Femur (tissue), 1 donor: Measurements from ENCODE around the gene GP5.

Experiments used
- DNase-seq: peaks from one replicate; pipeline ENCODE4 v3.0.0-alpha.2; 2017

The GP5 gene

DNA sequence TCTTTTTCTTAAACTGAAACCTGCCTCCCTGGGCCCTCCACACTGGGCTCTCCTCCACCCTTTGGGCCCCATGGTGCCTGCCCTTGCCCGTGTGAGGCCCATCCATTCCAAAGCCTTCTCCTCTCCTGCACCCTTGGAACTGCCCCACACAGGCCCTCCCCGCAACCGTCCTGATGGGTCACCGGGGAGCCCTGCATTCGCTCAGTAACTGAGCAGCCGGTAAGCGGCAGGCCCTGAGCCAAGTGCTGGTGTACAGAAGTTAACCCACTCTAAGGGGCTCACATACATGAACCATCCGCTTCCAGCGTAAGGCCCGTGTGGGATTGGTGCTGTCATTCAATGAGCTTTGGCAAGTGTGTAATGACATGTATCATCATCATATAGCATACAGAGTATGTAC, 24.1 kb downstream of the GP5 start:
- no peak for DNase-seq

DNA sequence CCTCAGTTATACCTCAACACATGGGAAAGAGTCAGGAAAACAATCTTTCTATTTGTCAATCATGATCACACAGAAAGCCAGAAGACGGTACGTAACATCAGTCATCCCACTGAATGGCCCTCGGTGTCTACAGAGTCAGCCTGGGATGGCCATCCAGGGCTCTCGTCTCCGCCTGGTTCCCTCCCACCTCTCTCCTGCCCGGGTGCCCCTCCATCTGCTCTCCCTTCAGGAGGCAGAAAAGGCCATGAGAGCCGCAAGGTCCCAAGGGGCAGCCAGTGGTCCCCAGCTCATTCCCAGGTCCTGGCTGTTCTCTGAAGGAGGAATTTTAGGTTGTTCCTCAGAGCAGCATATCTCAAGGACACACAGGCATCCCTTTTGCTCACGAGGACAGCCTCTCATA, 25.2 kb downstream of the GP5 start:
- DNase-seq = no peak

DNA sequence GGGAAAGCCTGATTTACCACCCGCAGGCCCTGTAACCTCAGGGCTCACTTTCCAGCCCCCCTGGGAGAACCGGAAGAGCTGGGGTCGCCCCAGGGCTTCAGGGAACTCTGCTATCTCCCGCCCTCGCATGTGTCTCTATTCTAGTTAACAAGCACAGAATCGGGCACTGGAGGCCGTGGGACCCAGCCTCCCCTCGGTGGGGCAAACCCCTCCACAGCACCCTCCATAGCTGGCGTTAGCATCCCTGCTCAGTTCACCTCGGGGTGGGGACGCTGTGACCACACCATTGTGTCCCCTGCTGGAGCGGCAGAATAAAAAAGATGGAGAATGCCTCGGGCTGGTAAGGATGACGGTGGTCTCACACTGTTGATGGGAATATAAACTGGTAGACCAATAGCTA, 26.0 kb downstream of the GP5 start:
- DNase-seq = no peak

DNA sequence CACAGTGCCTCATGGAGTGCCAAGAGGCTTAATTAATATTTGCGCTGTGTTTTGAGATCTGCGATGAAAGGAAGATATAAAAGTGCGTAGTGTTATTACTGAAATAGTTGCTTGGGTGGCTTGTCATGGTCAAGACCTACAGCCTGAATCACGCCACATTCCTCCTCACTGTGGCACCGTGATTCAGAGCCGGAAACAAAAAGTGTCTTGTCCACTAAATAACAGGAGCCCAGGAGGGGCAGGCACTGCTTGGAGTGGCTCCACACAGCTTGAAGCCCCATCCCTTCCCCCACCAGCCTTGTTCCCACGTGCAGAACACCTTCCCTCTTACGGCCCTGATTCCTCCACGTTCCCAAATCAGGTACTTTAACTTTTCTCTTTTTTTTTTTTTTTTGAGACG, 28.3 kb downstream of the GP5 start:
- DNase-seq = no peak

DNA sequence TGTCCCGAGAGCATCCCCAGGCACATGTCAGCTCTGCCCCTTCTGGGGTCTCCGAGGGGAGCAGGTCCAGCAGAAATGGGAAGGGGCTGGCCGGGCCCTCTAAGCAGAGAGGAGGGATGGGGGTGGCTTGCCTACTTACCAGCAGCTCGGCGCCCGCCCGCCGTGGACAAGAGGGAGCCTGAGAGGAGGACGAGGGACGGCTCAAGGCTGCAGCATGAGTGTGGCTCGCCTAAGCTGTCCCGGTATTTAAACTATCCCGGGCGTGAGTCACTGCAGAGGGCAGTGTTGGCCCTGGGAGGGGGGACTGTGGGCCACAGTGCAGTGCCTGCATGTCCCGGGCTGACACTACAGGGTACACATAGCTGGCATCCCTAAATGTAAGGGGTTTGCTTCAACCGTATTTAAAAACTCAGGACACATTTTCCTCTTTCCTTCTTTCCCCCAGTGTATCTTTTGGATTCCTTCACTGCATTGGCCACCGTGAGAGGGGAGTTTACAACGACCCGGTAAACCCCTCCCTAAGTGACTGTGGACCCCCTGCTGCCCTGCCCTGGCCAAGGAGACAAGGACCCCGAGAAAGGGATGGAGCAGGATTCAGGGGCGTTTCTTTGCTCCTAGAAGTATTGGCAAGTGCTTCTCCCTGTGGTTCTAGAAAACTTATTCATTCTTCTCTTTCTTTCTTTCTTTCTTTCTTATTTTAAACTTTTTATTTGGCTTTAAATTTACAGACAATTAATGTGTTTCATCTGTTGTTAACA, 29.4 kb downstream of the GP5 start, which contains the start of gene LRRC15:
LRRC15 (minus strand) TSS at position 222 of the 758 bp plus-strand sequence. CDS start 8,700 bp downstream, outside the sequence.
- DNase-seq = peak; percentile 60

DNA sequence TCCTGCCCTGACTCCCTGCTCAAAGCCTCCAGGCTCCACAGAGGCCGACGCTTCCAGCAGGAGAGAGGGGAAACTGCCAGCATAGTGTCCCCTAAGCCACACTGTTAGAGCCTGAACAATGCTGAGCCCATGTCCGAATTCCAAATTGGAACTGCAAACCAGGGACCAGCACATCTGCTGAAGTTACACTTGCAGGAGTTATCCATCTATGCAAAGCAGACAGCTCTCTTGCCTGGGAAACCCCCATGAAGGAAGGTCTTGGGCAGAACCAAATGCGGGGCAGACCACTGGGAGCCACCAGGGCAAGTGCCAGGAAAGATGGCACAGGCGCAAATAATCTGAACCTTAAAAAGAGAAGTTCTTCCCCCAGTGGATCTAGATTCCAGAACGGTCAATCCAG, 30.1 kb downstream of the GP5 start:
- no peak for DNase-seq

DNA sequence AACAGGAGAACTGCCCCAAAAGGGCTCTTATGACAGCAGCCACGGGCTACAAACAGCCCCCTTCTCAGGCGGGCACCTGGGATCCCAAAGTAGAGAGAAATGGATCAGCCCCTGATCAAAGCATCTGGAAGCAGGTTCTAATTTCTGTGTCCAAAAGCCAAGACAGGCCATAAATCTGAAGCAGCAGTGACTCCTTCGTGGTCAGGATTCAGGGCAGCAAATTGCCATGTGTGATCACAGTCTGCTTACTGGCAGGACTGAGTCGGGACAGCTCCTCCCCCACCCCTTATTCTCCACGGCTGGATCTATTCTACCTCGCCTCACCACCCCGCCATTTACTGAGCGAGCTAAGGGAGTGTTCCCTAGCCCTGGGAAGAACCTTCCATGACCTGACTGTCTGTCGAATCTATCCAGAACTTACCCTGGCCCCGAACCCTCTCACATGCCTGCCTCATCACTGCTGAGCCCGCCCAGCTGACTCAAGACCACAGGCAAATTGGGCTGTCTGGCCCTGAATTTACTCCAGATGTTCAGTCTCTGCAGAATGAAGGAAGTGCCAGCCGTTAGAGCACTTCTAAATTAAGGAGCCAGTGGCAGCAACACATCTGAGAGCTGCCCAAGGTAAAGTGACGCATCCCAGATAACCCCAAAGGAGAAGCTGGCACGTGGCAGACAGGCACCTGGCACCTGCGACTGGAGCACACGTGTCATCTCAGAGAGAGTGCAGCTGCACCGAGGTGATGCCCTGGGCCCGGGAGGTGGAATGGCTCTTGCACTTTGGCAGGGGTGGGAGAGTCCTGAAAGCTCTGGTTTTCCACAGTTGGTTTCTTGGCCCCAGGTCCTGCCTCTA, 30.8 kb downstream of the GP5 start:
- DNase-seq = peak; percentile 76

DNA sequence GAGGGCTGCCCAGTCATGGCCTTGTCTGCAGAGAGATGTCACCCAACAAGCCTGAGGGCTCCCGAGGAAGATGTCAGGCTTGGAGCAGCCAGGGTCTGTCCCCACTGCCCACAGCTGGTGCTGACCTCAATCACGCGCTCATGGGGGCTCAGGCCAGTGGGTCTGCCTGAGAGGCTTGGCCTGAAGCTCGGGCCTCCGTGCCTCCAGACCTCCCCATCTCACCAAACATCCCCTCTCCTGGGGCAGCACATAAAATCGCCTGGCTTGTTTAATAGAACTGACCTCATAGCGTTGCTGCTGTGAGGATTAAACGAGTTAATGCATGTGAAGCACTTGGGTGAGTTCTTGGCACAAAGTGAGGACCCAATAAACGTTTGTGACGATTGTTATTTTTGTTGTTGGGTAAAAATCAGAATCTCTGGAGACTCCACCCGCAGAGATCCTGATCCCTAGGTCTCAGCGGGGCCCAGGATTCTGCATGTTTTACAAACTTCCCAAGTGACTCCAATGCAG, 33.0 kb downstream of the GP5 start:
- DNase-seq = no peak

DNA sequence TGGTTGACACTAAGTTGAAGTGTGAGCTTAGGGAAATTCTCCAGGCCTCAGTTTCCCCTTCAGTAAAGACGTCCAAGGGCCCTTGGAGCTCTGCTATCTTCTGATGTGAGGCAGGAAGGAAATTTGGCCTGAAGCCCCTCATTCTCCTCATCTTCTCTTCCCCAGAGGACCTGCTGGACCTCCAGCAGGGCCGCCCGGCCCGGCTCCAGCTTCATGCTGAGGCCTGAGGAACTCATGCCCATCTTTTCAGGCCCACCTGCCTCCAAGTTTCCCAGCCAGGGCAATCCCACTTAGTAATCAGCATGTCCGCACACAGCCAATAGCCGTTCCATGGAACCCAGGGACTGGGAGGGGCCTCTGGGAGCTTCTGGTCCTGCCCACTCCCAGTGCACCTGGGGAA, 33.5 kb downstream of the GP5 start:
- no peak for DNase-seq

DNA sequence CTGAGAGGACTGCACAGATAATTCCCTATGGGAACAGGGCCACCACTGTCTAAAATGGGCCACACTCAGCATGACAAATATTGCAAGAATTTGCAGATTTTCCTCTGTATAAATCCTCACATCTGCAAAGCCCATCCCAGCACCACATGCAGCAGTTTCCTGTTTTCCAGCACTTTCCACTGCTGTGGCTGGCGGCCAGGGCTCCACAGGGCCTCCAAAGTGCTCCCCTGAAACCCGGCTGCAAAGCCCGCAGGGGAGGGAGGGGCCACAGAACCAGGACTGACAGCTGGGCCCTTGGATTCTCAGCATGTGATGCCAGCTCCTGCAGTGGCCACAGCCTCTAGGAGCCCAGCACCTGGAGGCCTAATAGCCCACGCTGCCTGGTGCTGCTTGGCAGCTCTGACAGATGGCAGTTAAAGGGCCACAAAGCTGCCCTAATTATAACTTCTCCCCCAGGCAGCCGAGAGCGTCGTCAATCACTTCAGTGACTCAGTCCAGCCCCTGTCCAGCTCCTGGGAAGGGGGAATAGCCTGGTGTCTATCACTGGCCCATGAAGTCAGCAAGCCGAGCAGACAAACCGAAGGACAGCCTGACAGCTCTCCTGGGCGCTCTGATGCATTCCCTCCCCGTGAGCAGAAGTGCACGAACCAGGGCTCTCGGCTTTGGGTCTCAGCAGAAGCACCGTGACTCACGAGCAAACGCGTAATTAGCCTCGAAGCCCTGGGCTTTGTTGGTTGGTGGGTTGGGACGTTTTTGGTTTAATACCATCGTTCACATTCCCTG, 34.2 kb downstream of the GP5 start:
- peak; percentile 87 for DNase-seq

DNA sequence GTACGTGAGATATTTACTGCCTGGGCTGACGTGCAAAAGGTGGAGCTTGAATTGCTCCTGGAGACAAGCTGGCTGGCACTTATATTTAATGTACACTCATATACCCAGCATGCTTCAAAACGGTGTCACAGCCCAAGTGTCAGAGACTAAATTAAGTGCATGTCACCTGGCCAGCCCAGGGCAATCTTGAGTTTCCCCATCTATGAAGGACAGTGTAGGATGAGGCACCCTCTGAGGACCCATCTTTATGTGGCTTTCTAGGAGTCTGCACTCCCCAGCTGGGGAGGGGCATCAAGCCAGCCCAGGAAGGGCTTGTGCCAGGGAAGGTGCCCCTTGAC, 34.8 kb downstream of the GP5 start:
- DNase-seq = no peak

DNA sequence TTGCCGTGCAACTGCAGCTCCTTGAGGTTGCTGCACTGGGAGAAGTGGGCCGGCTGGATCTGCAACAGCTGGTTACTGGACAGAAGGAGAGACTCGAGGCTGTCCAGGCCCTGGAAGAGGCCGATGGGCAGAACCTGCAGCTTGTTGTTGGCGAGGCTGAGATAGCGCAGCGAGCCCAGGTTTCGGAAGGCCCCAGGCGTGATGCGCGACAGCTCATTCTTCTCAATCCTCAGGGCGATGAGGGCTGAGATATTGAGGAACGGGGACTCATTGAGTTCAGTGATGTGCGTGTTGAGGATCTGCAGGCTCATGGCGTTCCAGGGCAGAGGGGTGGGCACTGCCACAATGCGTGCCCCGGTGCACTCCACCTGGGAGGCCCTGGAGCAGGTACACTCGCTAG, 38.5 kb downstream of the GP5 start:
- no peak for DNase-seq

DNA sequence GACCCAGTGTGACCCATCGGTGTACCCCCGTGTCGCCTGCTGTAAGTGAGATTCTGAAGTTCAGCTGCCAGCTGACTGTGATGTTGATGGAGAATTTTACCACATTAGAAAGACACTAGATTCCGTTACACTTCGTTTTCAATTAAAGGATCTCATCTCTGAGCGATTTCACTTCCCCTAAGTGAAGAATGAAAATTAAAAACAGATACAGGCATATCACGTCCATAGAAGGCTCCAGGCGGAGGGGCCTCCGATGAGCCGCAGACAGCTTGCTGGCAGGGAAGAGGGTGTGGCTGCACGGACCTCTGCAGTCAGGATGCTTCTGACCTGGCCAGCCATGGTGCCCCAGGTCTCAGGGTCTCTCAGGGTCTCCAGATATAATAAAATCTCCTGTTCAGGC, 41.4 kb downstream of the GP5 start:
- no peak for DNase-seq

DNA sequence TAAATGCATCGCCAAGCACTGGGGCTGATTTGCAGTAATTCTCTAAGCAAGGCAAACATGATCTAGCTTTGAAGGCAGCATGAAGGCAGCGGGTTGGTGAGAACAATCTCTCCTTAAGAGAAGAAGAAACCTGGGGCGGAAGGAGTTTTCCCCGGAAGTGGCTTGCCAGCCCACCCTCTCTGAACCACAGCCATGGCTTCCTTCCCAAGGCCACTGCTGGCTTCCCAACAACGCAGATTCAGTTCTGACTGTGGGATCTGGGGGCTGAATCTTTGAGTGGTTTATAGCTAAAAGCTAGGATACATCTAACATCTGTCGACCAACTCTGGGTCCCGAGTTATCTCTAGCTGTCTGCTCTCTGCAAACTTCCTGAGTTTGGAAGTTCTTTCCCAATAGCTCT, 43.7 kb downstream of the GP5 start:
- DNase-seq = peak; percentile 53

DNA sequence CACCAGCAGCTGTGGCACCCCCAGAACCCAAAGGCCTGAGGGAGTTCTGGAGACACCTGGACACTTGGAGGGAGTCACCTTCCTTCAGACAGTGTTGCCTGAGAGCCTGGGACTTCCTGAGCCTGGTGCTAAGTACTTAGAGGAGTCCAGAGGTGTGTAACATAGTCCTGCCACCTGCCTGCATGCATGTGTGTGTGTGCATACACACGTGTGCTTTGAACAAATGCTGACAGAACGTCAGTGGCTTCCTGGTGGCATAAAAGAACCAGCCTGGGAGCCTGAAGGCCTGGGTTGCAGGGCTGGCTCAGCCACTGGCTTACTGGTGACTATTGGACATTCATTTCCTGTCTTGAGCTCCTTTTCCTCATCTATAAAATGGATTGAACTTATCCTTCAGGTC, 44.8 kb downstream of the GP5 start:
- DNase-seq = no peak

DNA sequence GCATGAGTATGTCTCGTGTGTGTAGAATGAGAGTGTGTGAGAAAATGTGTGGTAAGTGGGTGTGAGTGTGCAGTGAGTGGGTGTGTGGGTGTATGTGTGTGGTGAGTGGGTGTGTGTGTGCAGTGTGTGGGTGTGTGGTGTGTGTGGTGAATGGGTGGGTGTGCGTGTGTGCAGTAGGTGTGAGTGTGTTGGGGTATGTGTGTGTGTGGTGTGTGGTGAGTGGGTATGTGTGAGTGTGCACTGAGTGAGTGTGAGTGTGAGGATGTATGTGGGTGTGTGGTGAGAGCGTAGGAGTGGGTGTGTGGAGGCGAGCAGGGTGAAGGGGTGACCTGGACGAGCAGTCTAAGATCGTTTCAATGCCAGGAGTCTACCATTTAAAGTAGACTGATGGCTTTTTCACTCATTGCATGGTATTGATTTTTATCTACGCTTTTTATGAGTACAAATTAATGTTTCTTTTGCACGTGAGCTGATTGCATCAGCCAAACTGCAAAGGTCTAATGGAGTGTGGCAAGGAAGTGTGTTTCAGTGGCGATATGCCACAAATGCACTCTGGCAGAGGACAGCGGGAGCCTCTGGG, 46.3 kb downstream of the GP5 start:
- no peak for DNase-seq

DNA sequence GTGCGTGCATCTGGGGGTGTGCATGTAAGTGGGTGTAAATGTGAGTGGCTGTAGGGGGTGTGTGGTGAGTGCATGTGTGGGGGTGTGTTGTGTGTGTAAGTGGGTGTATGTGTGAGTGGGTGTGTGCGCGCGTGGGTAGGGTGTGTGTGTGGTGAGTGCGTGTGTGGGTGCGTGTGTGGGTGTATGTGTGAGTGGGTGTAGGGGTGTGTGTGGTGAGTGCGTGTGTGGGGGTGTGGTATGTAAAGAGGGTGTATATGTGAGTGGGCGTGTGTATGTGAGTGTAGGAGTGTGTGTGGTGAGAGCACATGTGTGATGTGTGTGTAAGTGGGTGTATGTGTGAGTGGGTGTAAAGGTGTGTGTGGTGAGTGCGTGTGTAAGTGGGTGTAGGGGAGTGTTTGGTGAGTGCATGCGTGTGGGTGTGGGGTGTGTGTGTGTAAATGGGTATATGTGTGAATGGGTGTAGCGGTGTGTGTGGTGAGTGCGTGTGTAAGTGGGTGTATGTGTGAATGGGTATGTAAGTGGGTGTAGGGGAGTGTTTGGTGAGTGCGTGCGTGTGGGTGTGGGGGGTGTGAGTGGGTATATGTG, 47.0 kb downstream of the GP5 start:
- DNase-seq = no peak

DNA sequence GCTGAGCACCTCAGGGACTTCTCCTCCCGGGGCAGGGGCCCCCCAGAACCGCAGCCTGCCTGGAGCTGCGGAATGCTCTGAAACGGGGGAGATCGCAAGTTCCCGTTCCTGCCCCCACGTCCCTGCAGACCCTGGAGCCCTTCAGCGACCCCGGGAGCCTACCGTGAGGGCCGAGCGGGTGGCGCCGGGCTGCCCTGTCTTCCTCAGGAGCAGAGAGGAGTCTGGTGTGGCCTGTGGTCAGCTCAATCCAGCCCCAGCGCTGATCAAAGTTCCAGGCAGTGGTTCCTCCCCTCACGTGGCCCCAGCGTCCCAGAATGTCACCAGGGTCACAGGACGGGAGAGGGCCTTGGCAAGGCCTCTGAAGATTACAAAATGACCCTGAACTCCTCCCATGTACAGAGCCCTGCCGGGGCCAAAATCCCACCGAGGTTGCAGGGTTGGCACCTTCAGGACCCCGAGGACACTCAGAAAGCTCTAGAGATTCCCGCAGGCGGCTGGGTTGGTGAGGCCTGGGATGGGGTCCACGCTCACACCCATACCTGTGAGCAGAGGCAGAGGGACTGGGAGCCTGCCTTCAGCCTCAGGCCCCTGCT, 47.9 kb downstream of the GP5 start, which contains the start of gene CPN2:
CPN2 (minus strand) TSS at position 249 of the 593 bp plus-strand sequence. CDS start 8,626 bp downstream, outside the sequence.
- peak; percentile 37 for DNase-seq

DNA sequence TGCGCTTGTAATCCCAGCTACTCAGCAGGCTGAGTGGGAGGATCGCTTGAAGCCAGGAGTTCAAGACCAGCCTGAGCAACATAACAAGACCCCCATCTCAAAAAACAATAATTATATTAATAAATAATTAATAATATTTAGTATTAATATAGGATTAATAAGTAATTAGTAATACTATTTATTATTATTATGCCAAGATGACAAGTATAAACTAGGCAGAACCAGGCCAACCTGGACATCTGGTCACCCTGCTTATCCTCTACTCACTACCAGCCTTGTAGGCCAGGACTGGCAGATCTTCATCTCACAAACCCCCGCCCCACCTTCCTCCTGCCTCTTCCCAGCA, 48.4 kb downstream of the GP5 start:
- no peak for DNase-seq

DNA sequence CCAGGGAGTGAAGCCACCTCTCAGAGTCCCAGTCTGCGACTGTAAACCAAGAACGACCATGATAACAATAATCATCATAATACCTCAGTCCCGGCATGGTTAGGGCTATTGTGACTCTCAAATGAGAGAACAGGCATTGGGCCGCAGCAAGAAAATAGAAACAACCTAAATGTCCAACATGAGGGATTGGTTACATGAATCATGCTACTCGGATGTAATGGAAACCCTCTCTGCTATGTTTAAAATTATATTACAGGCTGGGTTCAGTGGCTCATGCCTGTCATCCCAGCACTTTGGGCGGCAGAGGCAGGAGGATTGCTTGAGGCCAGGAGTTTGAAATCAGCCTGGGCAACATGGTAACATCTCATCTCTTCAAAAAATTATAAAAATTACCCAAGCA, 50.7 kb downstream of the GP5 start:
- DNase-seq = peak; percentile 29

DNA sequence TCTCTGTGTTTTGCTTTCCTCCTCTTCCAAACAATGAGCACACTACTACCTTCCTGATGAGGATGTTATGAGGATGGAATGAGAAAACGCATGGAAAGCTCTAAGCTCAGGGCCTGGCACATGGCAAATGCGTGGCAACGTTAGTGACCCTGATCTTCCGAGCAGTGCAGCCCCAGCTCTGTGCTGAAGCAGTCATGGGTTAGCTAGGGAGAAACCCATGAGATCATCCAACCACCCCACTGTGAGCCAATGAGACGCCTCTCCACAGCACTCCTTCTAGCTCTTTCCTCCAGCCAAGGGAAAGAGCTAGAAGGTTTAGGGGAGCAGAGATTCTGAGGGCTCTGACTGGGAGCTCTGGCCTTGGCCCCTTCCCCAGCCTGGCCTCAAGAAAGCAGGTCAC, 52.4 kb downstream of the GP5 start:
- DNase-seq = peak; percentile 41

DNA sequence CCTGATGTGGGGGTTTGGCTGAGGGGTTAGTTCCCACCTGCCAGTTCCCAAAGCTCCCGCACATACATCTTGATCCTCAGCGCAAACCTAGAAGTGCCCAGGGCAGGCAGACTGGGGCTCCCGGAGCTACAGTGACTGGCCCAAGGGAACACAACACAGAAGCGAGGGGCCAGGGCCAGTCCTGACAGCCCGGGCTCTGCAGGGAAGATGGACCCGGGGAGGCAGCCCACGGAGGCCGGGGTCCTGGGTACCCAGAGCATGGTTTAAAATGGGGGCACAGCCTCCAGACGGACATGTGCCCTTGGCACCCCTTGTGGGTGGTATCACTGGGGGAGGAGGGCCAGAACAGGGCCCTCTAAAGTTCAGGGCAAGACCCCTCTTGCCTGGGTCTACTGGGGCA, 53.0 kb downstream of the GP5 start:
- DNase-seq = no peak
